Measurements from ENCODE around the gene CHSY3. TPM values are rescaled to one million over a fixed set of nuclear protein-coding genes. Genes with fewer than 3 reads are reported as not detected.

The CHSY3 gene
- total RNA-seq, 2 donors from 2014 or later = not detected

GRCh38 chr5:130096483-130096882, 192.2 kb downstream of the CHSY3 start:
- no peak for DNase-seq (ENCODE audit: low spot score in 2 of 2)
- ATAC-seq = no peak
- Mint-ChIP-seq H3K27ac (no peak overlapping the region), H3K36me3 (no peaks in the 10 kb centered on the region), H3K9me3 (no peaks in the 10 kb centered on the region)

- DNase-seq (ENCODE audit: low spot score in 2 of 2) = no peak
- no peaks in the 10 kb centered on the region for H3K36me3 Mint-ChIP-seq
- H3K9me3 Mint-ChIP-seq = no peaks in the 10 kb centered on the region
- no peak for ATAC-seq
- no peak overlapping the region for H3K27ac Mint-ChIP-seq
Measured at GRCh38 chr5:130099008-130099407, 194.7 kb downstream of the CHSY3 start.

- no peaks in the 10 kb centered on the region for H3K36me3 Mint-ChIP-seq
- H3K27ac Mint-ChIP-seq = no peak overlapping the region
- DNase-seq (ENCODE audit: low spot score in 2 of 2) = no peak
- no peaks in the 10 kb centered on the region for H3K9me3 Mint-ChIP-seq
- no peak for ATAC-seq
Measured at GRCh38 chr5:130102375-130102774, 198.1 kb downstream of the CHSY3 start.

- no peaks in the 10 kb centered on the region for H3K36me3 Mint-ChIP-seq
- ATAC-seq = no peak
Measured at GRCh38 chr5:130102960-130103359, 198.7 kb downstream of the CHSY3 start.

GRCh38 chr5:130104895-130105688, 200.8 kb downstream of the CHSY3 start:
- DNase-seq (ENCODE audit: low spot score in 2 of 2) = no peak
- Mint-ChIP-seq H3K9me3 (no peaks in the 10 kb centered on the region), H3K27ac (no peak overlapping the region), H3K36me3 (no peaks in the 10 kb centered on the region)
- ATAC-seq = peak in 1 of 2 donors; percentile 82

More at GRCh38 chr5:130102960-130103359, 198.7 kb downstream of the CHSY3 start:
- DNase-seq (ENCODE audit: low spot score in 2 of 2) = no peak
- H3K27ac Mint-ChIP-seq = no peak overlapping the region
- no peaks in the 10 kb centered on the region for H3K9me3 Mint-ChIP-seq

- DNase-seq (ENCODE audit: low spot score in 2 of 2) (no peak), ATAC-seq (no peak)
- no peaks in the 10 kb centered on the region for H3K9me3 Mint-ChIP-seq
- no peak overlapping the region for H3K27ac Mint-ChIP-seq
- no peaks in the 10 kb centered on the region for H3K36me3 Mint-ChIP-seq
Measured at GRCh38 chr5:130106480-130106879, 202.2 kb downstream of the CHSY3 start.

- peak in 1 of 2 donors; percentile 42 for ATAC-seq
- no peak for DNase-seq (ENCODE audit: low spot score in 2 of 2)
- no peaks in the 10 kb centered on the region for H3K9me3 Mint-ChIP-seq
- no peak overlapping the region for H3K27ac Mint-ChIP-seq
- no peaks in the 10 kb centered on the region for H3K36me3 Mint-ChIP-seq
Measured at GRCh38 chr5:130109152-130109551, 204.9 kb downstream of the CHSY3 start.

GRCh38 chr5:130110328-130110727, 206.1 kb downstream of the CHSY3 start:
- no peak overlapping the region for H3K27ac Mint-ChIP-seq
- ATAC-seq = no peak
- no peaks in the 10 kb centered on the region for H3K9me3 Mint-ChIP-seq
- no peaks in the 10 kb centered on the region for H3K36me3 Mint-ChIP-seq
- no peak for DNase-seq (ENCODE audit: low spot score in 2 of 2)

- no peak for DNase-seq (ENCODE audit: low spot score in 2 of 2)
- no peak overlapping the region for H3K27ac Mint-ChIP-seq
- no peaks in the 10 kb centered on the region for H3K9me3 Mint-ChIP-seq
- ATAC-seq = no peak
- no peaks in the 10 kb centered on the region for H3K36me3 Mint-ChIP-seq
Measured at GRCh38 chr5:130111746-130112145, 207.5 kb downstream of the CHSY3 start.

GRCh38 chr5:130112246-130112645, 208.0 kb downstream of the CHSY3 start:
- Mint-ChIP-seq H3K9me3 (no peaks in the 10 kb centered on the region), H3K27ac (no peak overlapping the region), H3K36me3 (no peaks in the 10 kb centered on the region)
- ATAC-seq (no peak), DNase-seq (ENCODE audit: low spot score in 2 of 2) (no peak)

- Mint-ChIP-seq H3K36me3 (no peaks in the 10 kb centered on the region), H3K27ac (no peak overlapping the region), H3K9me3 (no peaks in the 10 kb centered on the region)
- no peak for DNase-seq (ENCODE audit: low spot score in 2 of 2)
- ATAC-seq = no peak
Measured at GRCh38 chr5:130115686-130116085, 211.4 kb downstream of the CHSY3 start.

GRCh38 chr5:130116462-130116861, 212.2 kb downstream of the CHSY3 start:
- ATAC-seq (no peak), DNase-seq (ENCODE audit: low spot score in 2 of 2) (no peak)
- no peaks in the 10 kb centered on the region for H3K36me3 Mint-ChIP-seq
- no peaks in the 10 kb centered on the region for H3K9me3 Mint-ChIP-seq
- no peak overlapping the region for H3K27ac Mint-ChIP-seq

GRCh38 chr5:130116972-130117371, 212.7 kb downstream of the CHSY3 start:
- H3K9me3 Mint-ChIP-seq = no peaks in the 10 kb centered on the region
- DNase-seq (ENCODE audit: low spot score in 2 of 2) = no peak
- no peak overlapping the region for H3K27ac Mint-ChIP-seq
- no peak for ATAC-seq
- no peaks in the 10 kb centered on the region for H3K36me3 Mint-ChIP-seq

GRCh38 chr5:130126746-130127145, 222.5 kb downstream of the CHSY3 start:
- Mint-ChIP-seq H3K9me3 (no peaks in the 10 kb centered on the region), H3K27ac (no peak overlapping the region), H3K36me3 (no peaks in the 10 kb centered on the region)
- ATAC-seq (no peak), DNase-seq (ENCODE audit: low spot score in 2 of 2) (no peak)

- DNase-seq (ENCODE audit: low spot score in 2 of 2) (no peak), ATAC-seq (no peak)
- Mint-ChIP-seq H3K27ac (no peak overlapping the region), H3K9me3 (no peaks in the 10 kb centered on the region), H3K36me3 (no peaks in the 10 kb centered on the region)
Measured at GRCh38 chr5:130135506-130135905, 231.2 kb downstream of the CHSY3 start.

- H3K27ac Mint-ChIP-seq = no peak overlapping the region
- no peaks in the 10 kb centered on the region for H3K36me3 Mint-ChIP-seq
- ATAC-seq (no peak), DNase-seq (ENCODE audit: low spot score in 2 of 2) (no peak)
- no peaks in the 10 kb centered on the region for H3K9me3 Mint-ChIP-seq
Measured at GRCh38 chr5:130136300-130136699, 232.0 kb downstream of the CHSY3 start.

GRCh38 chr5:130137681-130138080, 233.4 kb downstream of the CHSY3 start:
- Mint-ChIP-seq H3K27ac (no peak overlapping the region), H3K36me3 (no peaks in the 10 kb centered on the region), H3K9me3 (no peaks in the 10 kb centered on the region)
- ATAC-seq = no peak
- no peak for DNase-seq (ENCODE audit: low spot score in 2 of 2)

- Mint-ChIP-seq H3K36me3 (no peaks in the 10 kb centered on the region), H3K27ac (no peak overlapping the region), H3K9me3 (no peaks in the 10 kb centered on the region)
- no peak for ATAC-seq
- DNase-seq (ENCODE audit: low spot score in 2 of 2) = no peak
Measured at GRCh38 chr5:130138406-130139045, 234.3 kb downstream of the CHSY3 start.

Data from activated naive CD4-positive, alpha-beta T cell treated with anti-CD3 and anti-CD28 coated beads, Interleukin-2, amount 50 U/mL, for 72 hours (primary cell).